IMR-90 (cell line): Measurements from ENCODE around the gene FIBIN. TPM values are rescaled to one million over a fixed set of nuclear protein-coding genes. Genes with fewer than 3 reads are reported as not detected.

Source experiments
- ATAC-seq: fragments of 200-7000 bp; cut with Tn5 transposase; 2 replicates; pipeline ENCODE4 v1.9.1; 2020; ENCODE audit warnings: low read depth, mild to moderate bottlenecking, moderate library complexity
- BruUV-seq: library from RNA; stranded (reverse); fragments of 400-500 nt; replicated peaks from 2 replicates; lab custom pipeline; 2021; lab: Mats Ljungman, UMichigan
- CTCF ChIA-PET: fragments of 300-600 bp; formaldehyde crosslinking; extraction: SDS; loops from one replicate; lab custom pipeline; 2021; ENCODE audit warnings: antibody characterized with exemption; lab: Yijun Ruan, JAX
- POLR2A ChIA-PET: fragments of 300-600 bp; sonication (Branson Sonifier 250); formaldehyde crosslinking; loops from one replicate; lab custom pipeline; 2022; ENCODE audit warnings: antibody characterized with exemption; ENCODE audit not compliant: unreplicated experiment; lab: Charles Lee
- DNase-seq: peaks from one replicate; pipeline ENCODE4 v3.0.0; 2013
- H2AFZ ChIP-seq: replicated peaks from 2 replicates; pipeline ENCODE3; 2013; ENCODE audit warnings: low read length, mild to moderate bottlenecking; ENCODE audit not compliant: poor library complexity
- H2AK5ac ChIP-seq: 2 replicates; pipeline ENCODE4 v1.6.1; 2013; ENCODE audit warnings: low read depth, low read length, inconsistent platforms
- H2AK9ac ChIP-seq: replicated peaks from 2 replicates; pipeline ENCODE3; 2013; ENCODE audit warnings: mild to moderate bottlenecking, low read depth, low read length, moderate library complexity; ENCODE audit not compliant: poor library complexity
- H2BK120ac ChIP-seq: 2 replicates; pipeline ENCODE4 v1.6.1; 2013; ENCODE audit warnings: low read depth, low read length, inconsistent platforms
- H2BK15ac ChIP-seq: 3 replicates; pipeline ENCODE4 v1.6.1; 2013; ENCODE audit warnings: low read depth, low read length, inconsistent platforms
- H2BK20ac ChIP-seq: 2 replicates; pipeline ENCODE4 v1.6.1; 2013; ENCODE audit warnings: low read depth, mild to moderate bottlenecking, inconsistent platforms, low read length, moderate library complexity
- H2BK5ac ChIP-seq: 2 replicates; pipeline ENCODE4 v1.6.1; 2013; ENCODE audit warnings: mild to moderate bottlenecking, low read depth, low read length, inconsistent platforms; ENCODE audit not compliant: poor library complexity, severe bottlenecking
- H3K14ac ChIP-seq: replicated peaks from 2 replicates; pipeline ENCODE4 v1.6.1; 2013; ENCODE audit warnings: low read depth, low read length, inconsistent platforms
- H3K18ac ChIP-seq: 2 replicates; pipeline ENCODE4 v1.6.1; 2013; ENCODE audit warnings: low read depth, low read length, control low read depth
- H3K23ac ChIP-seq: 2 replicates; pipeline ENCODE4 v1.6.1; 2013; ENCODE audit warnings: low read depth, low read length, inconsistent platforms
- H3K27ac ChIP-seq: 2 replicates; pipeline ENCODE4 v1.5.1; 2013; ENCODE audit warnings: mild to moderate bottlenecking, control low read depth, low read length; ENCODE audit not compliant: insufficient read depth
- H3K27me3 ChIP-seq: 2 replicates; pipeline ENCODE4 v1.6.1; 2013; ENCODE audit warnings: low read length; ENCODE audit not compliant: control insufficient read depth, insufficient read depth
- H3K36me3 ChIP-seq: 2 replicates; pipeline ENCODE4 v1.6.1; 2013; ENCODE audit warnings: low read length, mixed read lengths; ENCODE audit not compliant: control insufficient read depth, insufficient read depth
- H3K4ac ChIP-seq: 2 replicates; pipeline ENCODE4 v1.6.1; 2013; ENCODE audit warnings: low read depth, low read length, inconsistent platforms
- H3K4me1 ChIP-seq: 2 replicates; pipeline ENCODE4 v1.6.1; 2013; ENCODE audit warnings: low read length, mixed read lengths; ENCODE audit not compliant: control insufficient read depth, insufficient read depth
- H3K4me2 ChIP-seq: 2 replicates; pipeline ENCODE4 v1.6.1; 2013; ENCODE audit warnings: low read depth, mild to moderate bottlenecking, control low read depth, low read length, moderate library complexity
- H3K4me3 ChIP-seq: 2 replicates; pipeline ENCODE4 v1.5.1; 2013; ENCODE audit warnings: low read depth, mild to moderate bottlenecking, control low read depth, low read length, moderate library complexity; ENCODE audit not compliant: insufficient read depth
- H3K56ac ChIP-seq: 2 replicates; pipeline ENCODE4 v1.6.1; 2013; ENCODE audit warnings: low read length, inconsistent platforms; ENCODE audit not compliant: insufficient read depth; ENCODE audit errors: extremely low read depth
- H3K79me1 ChIP-seq, 2 experiments: 2 replicates each; pipeline ENCODE4 v1.6.1; 2013; ENCODE audit warnings: low read length in 2 of 2, inconsistent platforms in 1 of 2, low read depth in 1 of 2
- H3K9ac ChIP-seq: 2 replicates; pipeline ENCODE4 v1.6.1; 2013; ENCODE audit warnings: low read depth, low read length, control low read depth
- H3K9me1 ChIP-seq: 2 replicates; pipeline ENCODE4 v1.6.1; 2013; ENCODE audit warnings: low read length, inconsistent platforms; ENCODE audit not compliant: insufficient read depth
- H3K9me3 ChIP-seq: 2 replicates; pipeline ENCODE4 v1.6.1; 2013; ENCODE audit warnings: low read length; ENCODE audit not compliant: control insufficient read depth, insufficient read depth
- H4K20me1 ChIP-seq: 2 replicates; pipeline ENCODE4 v1.6.1; 2013; ENCODE audit warnings: low read length, inconsistent platforms; ENCODE audit not compliant: insufficient read depth
- H4K5ac ChIP-seq: 2 replicates; pipeline ENCODE4 v1.6.1; 2013; ENCODE audit warnings: mild to moderate bottlenecking, low read depth, low read length, control low read depth
- H4K8ac ChIP-seq, 2 experiments: 2 replicates each; pipeline ENCODE4 v1.6.1; 2013; ENCODE audit warnings: low read depth in 2 of 2, low read length in 2 of 2, control low read depth in 1 of 2, inconsistent platforms in 1 of 2
- H4K91ac ChIP-seq: 2 replicates; pipeline ENCODE4 v1.6.1; 2013; ENCODE audit warnings: low read depth, low read length, inconsistent platforms; ENCODE audit not compliant: insufficient read depth
- CEBPB ChIP-seq: IDR thresholded peaks from 2 replicates; pipeline ENCODE4 v1.6.1; 2012; ENCODE audit warnings: low read depth, low read length, improper control_type of control experiment
- CTCF ChIP-seq: conservative IDR thresholded peaks from 2 replicates; pipeline ENCODE4 v1.5.1; 2012; ENCODE audit warnings: mild to moderate bottlenecking, low read depth, low read length, improper control_type of control experiment
- MAFK ChIP-seq: IDR thresholded peaks from 2 replicates; pipeline ENCODE4 v1.6.1; 2012; ENCODE audit warnings: low read depth, low read length, improper control_type of control experiment
- MXI1 ChIP-seq: IDR thresholded peaks from 2 replicates; pipeline ENCODE4 v1.6.1; 2012; ENCODE audit warnings: low read depth, mild to moderate bottlenecking, low read length, moderate library complexity, borderline replicate concordance
- NFE2L2 ChIP-seq: fragments of 150-350 bp; IDR thresholded peaks from 2 replicates; pipeline ENCODE4 v1.6.1; 2016; ENCODE audit warnings: low read depth, mild to moderate bottlenecking, low read length
- RAD21 ChIP-seq: IDR thresholded peaks from 2 replicates; pipeline ENCODE4 v1.6.1; 2012; ENCODE audit warnings: low read length, improper control_type of control experiment
- RCOR1 ChIP-seq: IDR thresholded peaks from 2 replicates; pipeline ENCODE4 v1.6.1; 2012; ENCODE audit warnings: mild to moderate bottlenecking, low read length, improper control_type of control experiment; ENCODE audit not compliant: insufficient replicate concordance
- USF2 ChIP-seq: fragments of 150-350 bp; IDR thresholded peaks from 2 replicates; pipeline ENCODE4 v1.6.1; 2017; ENCODE audit warnings: mild to moderate bottlenecking, antibody characterized with exemption, low read length, low read depth
- WGBS, 2 experiments: methylation state at CpG; one replicate each; pipeline versions ENCODE4 v1.1.5 to v1.1.7; 2013; ENCODE audit warnings: missing lambda C conversion rate in 2 of 2; ENCODE audit not compliant: insufficient read length in 1 of 2; ENCODE audit errors: extremely low coverage in 2 of 2; 5-methylcytosine and 5-hydroxymethylcytosine counted together
- dilution Hi-C: fragments of 300-500 bp; cut with HindIII; formaldehyde crosslinking; loops from one replicate; pipeline ENCODE4 v1.14.3; 2018; ENCODE audit warnings: low sequenced_read_pairs; ENCODE audit not compliant: unreplicated experiment
- in situ Hi-C: fragments of 300-500 bp; cut with MboI; formaldehyde crosslinking; loops from 3 replicates; pipeline ENCODE4 v1.14.3; 2019; ENCODE audit warnings: low sequenced_read_pairs, inconsistent platforms, mixed read lengths
- intact Hi-C: fragments of 100-400 bp; cut with micrococcal nuclease; formaldehyde crosslinking; loops from 2 replicates; pipeline ENCODE4 v1.10.0; 2022
- polyA plus RNA-seq, 3 experiments: library from polyadenylated mRNA; depleted of rRNA; stranded (reverse); fragments of >200 nt; gene quantifications; 2 replicates each; pipeline ENCODE4 v1.2.3, GENCODE V29; 2012; ENCODE audit warnings: low replicate concordance in 1 of 3
- total RNA-seq: library from RNA; depleted of rRNA; stranded (reverse); fragments of >200 nt; gene quantifications from 2 replicates; pipeline ENCODE4 v1.2.3, GENCODE V29; 2012

Gene FIBIN
- total and polyA plus RNA-seq, 2 of the 4 experiments (the other 2 are of a cell fraction): 5.7 to 6.1 TPM

GRCh38 chr11:26958702-26959049 is 35.2 kb upstream of the FIBIN start:
- no TSS peak for BruUV-seq
- Histone ChIP-seq H2AK5ac (no peak overlapping the region), H3K36me3 (no peaks in the 10 kb centered on the region), H3K23ac (no peak overlapping the region), H4K20me1 (no peaks in the 10 kb centered on the region), H3K14ac (no peak overlapping the region), H4K5ac (no peak overlapping the region), H3K4ac (no peak overlapping the region), H3K4me2 (no peak overlapping the region), H3K18ac (no peak overlapping the region), H3K9me3 (no peaks in the 10 kb centered on the region), H4K8ac (no peak overlapping the region), H2AK9ac (no peak overlapping the region), H3K27ac (no peak overlapping the region), H3K79me1 (no peaks in the 10 kb centered on the region), H3K9me1 (no peaks in the 10 kb centered on the region), H4K91ac (no peak overlapping the region), H2BK120ac (no peak overlapping the region), H3K4me1 (peaks cover 1% of the 10 kb centered on the region; the same call in 1 of the 2 replicates), H3K4me3 (no peak overlapping the region), H2BK20ac (no peak overlapping the region), H3K27me3 (no peaks in the 10 kb centered on the region), H3K56ac (no peak overlapping the region), H2BK5ac (no peak overlapping the region), H2BK15ac (no peak overlapping the region), H2AFZ (no peak overlapping the region), H3K9ac (no peak overlapping the region)
- in situ Hi-C loops: no loop called here
- no CpG with 5 or more reads among the region's 1 CpG for WGBS, 2 experiments
- dilution Hi-C loops: no loop called here
- DNase-seq (no peak), ATAC-seq (no peak)
- ChIA-PET POLR2A (no interaction called here), CTCF (no interaction called here)
- no peak for TF ChIP-seq CTCF
- TF ChIP-seq USF2: no peak
- peak; percentile 70 for TF ChIP-seq MAFK
- TF ChIP-seq NFE2L2: no peak
- TF ChIP-seq MXI1: no peak
- no peak for TF ChIP-seq CEBPB
- TF ChIP-seq RAD21: no peak
- TF ChIP-seq RCOR1: no peak
- intact Hi-C loops: no loop called here
